Muscle layer of duodenum (tissue), 2 donors: Measurements from ENCODE around the gene TRPV5.
A peak's percentile ranks its signal among the peaks of the same experiment; 100 is the strongest.

Source experiments
- H3K27ac ChIP-seq: one replicate; pipeline ENCODE4 v1.7.0; 2013; ENCODE audit warnings: mild to moderate bottlenecking, low read length
- H3K27me3 ChIP-seq: one replicate; pipeline ENCODE4 v1.7.0; 2013; ENCODE audit warnings: low read depth, mild to moderate bottlenecking, control low read depth, low read length
- H3K36me3 ChIP-seq, 2 donors: one replicate each; pipeline ENCODE4 v1.7.0; 2013; ENCODE audit warnings: low read length in 2 of 2, control low read depth in 1 of 2, mild to moderate bottlenecking in 1 of 2; ENCODE audit not compliant: insufficient read depth in 2 of 2, control insufficient read depth in 1 of 2
- H3K4me1 ChIP-seq, 2 donors: one replicate each; pipeline ENCODE4 v1.7.0; 2013; ENCODE audit warnings: low read length in 2 of 2, mild to moderate bottlenecking in 2 of 2, control low read depth in 1 of 2, moderate library complexity in 1 of 2; ENCODE audit not compliant: insufficient read depth in 2 of 2, control insufficient read depth in 1 of 2
- H3K4me3 ChIP-seq, 2 donors: one replicate each; pipeline ENCODE4 v1.7.0; 2013; ENCODE audit warnings: low read length in 2 of 2, low read depth in 1 of 2, mild to moderate bottlenecking in 1 of 2
- H3K9me3 ChIP-seq, 2 donors: one replicate each; pipeline ENCODE4 v1.7.0; 2013; ENCODE audit warnings: low read length in 2 of 2, control low read depth in 1 of 2, mild to moderate bottlenecking in 1 of 2; ENCODE audit not compliant: control insufficient read depth in 1 of 2
- donor health status: healthy.

Gene TRPV5

DNA sequence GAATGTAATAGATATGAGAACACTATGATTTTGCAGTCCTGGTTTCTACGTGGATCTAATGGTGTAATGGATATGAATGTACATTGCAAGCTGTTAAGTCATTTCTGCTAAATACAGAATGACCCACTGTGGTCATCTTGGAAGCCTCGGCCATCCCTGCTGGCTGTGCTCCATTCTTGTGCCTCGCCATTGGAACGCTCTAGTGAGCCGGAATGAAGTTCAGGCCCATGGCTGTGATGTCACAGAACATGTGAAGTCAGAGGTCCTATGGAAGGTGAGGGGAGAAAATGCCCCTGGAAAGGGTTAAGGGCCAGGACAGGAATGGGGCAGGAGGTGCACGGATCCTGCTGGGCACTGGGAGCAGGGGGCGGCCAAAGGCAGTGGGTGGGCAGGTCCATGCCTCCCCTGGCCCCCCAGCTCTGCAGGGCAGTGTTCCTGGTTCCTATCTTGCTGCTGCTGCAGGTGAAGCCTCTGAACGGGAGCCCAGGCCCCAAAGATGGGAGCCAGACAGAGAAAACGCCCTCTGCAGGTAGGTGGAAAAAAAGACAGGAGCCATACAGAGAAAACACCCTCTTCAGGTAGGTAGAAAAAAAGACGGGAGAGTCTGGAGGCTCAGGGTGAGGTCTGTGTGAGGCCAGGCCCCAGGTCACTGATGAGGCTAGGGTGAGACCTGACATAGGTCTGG lies 5.8 kb upstream of the TRPV5 start, which contains the start of gene LLCFC1:
TSS of gene LLCFC1 (plus strand) at position 259 of the 685 bp plus-strand sequence. CDS start at position 397, 138 bp downstream.
- H3K4me1 ChIP-seq, result no peaks in the 10 kb centered on the region

GRCh38 chr7:142938611-142939010 lies 5.1 kb upstream of the TRPV5 start:
- Histone ChIP-seq H3K9me3 (no peaks in the 10 kb centered on the region), H3K27me3 (no peaks in the 10 kb centered on the region), H3K4me3 (no peak overlapping the region), H3K4me1 (no peaks in the 10 kb centered on the region), H3K27ac (no peak overlapping the region), H3K36me3 (no peaks in the 10 kb centered on the region)

More for the DNA sequence above, 5.8 kb upstream of the TRPV5 start, which contains the start of gene LLCFC1:
- no peak within 1 kb of the TSS for H3K27ac ChIP-seq
- no peak within 1 kb of the TSS for H3K4me3 ChIP-seq
- H3K9me3 ChIP-seq, result no peaks in the 10 kb centered on the region
- H3K36me3 ChIP-seq, result no peaks in the 10 kb centered on the region
- H3K27me3 ChIP-seq, result no peaks in the 10 kb centered on the region

- no peaks in the 10 kb centered on the region for H3K4me1 ChIP-seq
- H3K27me3 ChIP-seq, result no peaks in the 10 kb centered on the region
- no peaks in the 10 kb centered on the region for H3K36me3 ChIP-seq
- no peaks in the 10 kb centered on the region for H3K9me3 ChIP-seq
- H3K4me3 ChIP-seq, result no peak overlapping the region
- H3K27ac ChIP-seq, result no peak overlapping the region
These were observed 2.5 kb upstream of the TRPV5 start for GRCh38 chr7:142935941-142936565.

DNA sequence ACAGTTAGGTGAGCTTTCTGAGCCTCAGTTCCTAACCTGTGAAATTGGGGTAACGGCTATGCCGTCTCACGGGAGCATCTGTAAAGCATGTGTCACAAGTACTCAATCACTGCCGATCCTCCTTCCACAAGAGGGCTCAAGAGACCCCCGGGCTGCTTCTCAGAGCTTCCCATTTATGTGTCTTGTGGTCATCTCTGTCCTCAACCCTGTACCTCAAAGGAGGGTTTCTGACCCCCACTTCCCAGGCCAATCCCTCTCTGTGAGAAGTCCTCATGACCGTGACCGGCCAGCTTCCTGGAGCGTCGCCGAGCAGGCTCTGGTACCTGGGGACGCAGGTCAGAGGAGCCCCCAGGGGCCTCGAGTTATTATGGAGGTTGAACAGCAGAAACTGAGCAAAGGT lies 510 bp upstream of the TRPV5 start:
- no peaks in the 10 kb centered on the region for H3K27me3 ChIP-seq

GRCh38 chr7:142933092-142933475 lies 462 bp downstream of the TRPV5 start:
- no peaks in the 10 kb centered on the region for H3K36me3 ChIP-seq
- no peak overlapping the region for H3K4me3 ChIP-seq
- H3K27ac ChIP-seq, result no peak overlapping the region
- H3K9me3 ChIP-seq, result no peaks in the 10 kb centered on the region
- no peaks in the 10 kb centered on the region for H3K4me1 ChIP-seq
- no peaks in the 10 kb centered on the region for H3K27me3 ChIP-seq

More for the DNA sequence above, 510 bp upstream of the TRPV5 start:
- Histone ChIP-seq H3K27ac (no peak overlapping the region), H3K4me1 (no peaks in the 10 kb centered on the region), H3K9me3 (no peaks in the 10 kb centered on the region), H3K36me3 (no peaks in the 10 kb centered on the region), H3K4me3 (no peak overlapping the region)

GRCh38 chr7:142932386-142933091 lies 1.0 kb downstream of the TRPV5 start:
- H3K9me3 ChIP-seq, result no peaks in the 10 kb centered on the region
- H3K27me3 ChIP-seq, result no peaks in the 10 kb centered on the region
- H3K4me1 ChIP-seq, result no peaks in the 10 kb centered on the region
- no peak overlapping the region for H3K4me3 ChIP-seq
- H3K27ac ChIP-seq, result no peak overlapping the region
- H3K36me3 ChIP-seq, result no peaks in the 10 kb centered on the region

DNA sequence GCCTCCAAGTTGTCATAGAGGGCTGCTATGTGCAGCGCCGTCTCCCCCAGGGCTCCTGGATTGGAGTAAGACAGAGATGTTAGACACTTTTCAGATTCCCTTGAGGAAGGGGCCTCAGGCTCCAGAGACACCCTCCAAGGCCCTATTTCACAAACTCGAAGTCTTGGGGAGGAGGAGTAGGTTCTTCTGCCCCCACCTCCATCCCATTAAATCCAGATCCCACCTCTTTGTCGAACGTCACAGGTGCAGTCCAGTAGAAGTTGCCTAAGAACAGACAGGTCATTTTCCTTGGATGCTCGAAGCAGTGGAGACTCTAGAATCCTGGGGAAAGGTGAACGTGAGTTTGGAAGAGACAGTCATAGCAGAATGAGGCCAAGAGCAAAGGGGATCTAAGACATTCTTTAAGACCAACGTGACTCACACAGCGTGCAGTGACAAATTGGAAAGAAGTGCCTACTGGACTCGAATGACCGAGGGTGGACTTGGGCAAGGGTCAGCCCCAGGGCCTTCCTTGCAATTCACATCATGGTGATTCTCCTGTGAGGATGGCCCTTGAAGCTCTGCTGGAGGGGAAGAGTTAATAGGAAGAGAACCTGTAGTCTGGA lies 3.3 kb downstream of the TRPV5 start:
- H3K9me3 ChIP-seq, result no peaks in the 10 kb centered on the region
- H3K27ac ChIP-seq, result no peak overlapping the region
- H3K4me3 ChIP-seq, result no peak overlapping the region
- H3K36me3 ChIP-seq, result no peaks in the 10 kb centered on the region
- H3K27me3 ChIP-seq, result no peaks in the 10 kb centered on the region
- H3K4me1 ChIP-seq, result no peaks in the 10 kb centered on the region

DNA sequence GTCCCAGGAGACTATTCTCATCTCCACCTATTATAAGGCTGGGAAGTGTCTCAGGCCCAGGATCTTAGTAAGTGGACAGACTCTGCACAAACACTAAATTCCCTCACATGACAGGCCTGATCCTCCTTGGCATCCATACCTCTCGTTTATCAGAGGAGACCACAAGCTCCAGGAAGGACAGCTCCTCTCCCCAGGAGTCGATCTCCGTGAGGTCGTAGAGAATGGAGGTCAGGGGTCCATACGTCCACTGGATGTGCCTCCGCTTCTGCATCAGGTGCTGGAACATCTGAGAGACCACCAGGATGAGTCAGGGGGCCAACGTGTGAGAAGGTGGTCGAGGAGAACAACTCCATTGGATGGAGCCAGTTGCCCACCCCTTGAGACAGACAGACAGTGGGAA lies 5.6 kb downstream of the TRPV5 start:
- no peaks in the 10 kb centered on the region for H3K27me3 ChIP-seq
- H3K4me3 ChIP-seq, result no peak overlapping the region
- H3K9me3 ChIP-seq, result no peaks in the 10 kb centered on the region
- H3K27ac ChIP-seq, result peak overlapping the region; percentile 40
- H3K4me1 ChIP-seq, result peaks cover 0 to 2% of the 10 kb centered on the region in 2 donors
- no peaks in the 10 kb centered on the region for H3K36me3 ChIP-seq

DNA sequence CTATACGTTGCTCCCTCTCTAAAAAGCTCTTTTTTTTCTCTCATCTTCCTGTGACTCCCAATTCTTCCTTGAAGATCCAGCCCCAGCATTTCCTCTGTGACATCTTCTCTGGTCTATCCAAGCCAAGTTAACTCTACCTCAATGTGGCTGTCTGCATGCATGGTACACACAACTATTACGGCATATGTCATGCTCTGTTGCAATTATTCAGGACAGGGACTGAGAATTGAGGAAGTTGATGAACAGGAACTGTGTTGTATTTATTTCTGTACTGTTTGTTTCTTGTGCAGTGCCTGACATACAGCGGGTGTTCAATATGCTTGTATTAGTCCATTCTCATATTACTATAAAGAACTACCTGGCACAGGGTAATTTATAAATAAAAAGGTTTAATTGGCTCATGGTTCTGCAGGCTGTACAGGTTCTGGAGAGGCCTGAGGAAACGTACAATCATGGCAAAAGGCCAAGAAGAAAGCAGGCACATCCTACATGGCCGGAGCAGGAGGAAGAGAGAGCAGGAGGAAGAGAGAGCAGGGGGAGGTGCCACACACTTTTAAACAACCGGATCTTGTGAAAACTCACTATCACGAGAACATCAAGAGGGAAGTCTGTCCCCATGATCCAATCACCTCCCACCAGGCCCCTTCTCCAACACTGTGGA lies 6.3 kb downstream of the TRPV5 start:
- H3K4me1 ChIP-seq, result peaks cover 0 to 2% of the 10 kb centered on the region in 2 donors

DNA sequence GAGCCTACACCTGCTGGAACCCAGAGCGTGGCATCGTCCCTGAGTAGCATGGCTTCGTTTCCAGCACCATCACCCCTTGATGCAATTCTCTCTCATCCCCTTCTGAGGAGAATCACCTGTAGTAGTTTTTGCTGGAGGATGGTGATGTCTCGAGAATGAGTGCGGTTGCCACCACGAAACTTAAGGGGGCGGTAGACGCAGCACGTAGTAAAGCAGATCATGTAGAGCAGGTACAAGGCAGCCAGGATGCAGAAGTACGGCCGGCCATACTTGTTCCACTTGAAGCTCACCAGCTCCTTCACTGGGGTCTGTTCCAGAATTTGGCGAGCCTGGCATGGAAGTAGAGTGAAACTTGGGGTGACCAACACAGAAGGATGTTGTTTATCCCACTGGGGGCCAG lies 8.1 kb downstream of the TRPV5 start:
- H3K27ac ChIP-seq, result no peak overlapping the region
- H3K27me3 ChIP-seq, result no peaks in the 10 kb centered on the region
- H3K9me3 ChIP-seq, result no peaks in the 10 kb centered on the region
- no peaks in the 10 kb centered on the region for H3K36me3 ChIP-seq
- H3K4me3 ChIP-seq, result no peak overlapping the region
- peaks cover 0 to 2% of the 10 kb centered on the region in 2 donors for H3K4me1 ChIP-seq

More for the DNA sequence above, 6.3 kb downstream of the TRPV5 start:
- Histone ChIP-seq H3K36me3 (no peaks in the 10 kb centered on the region), H3K27ac (no peak overlapping the region), H3K4me3 (no peak overlapping the region), H3K27me3 (no peaks in the 10 kb centered on the region), H3K9me3 (no peaks in the 10 kb centered on the region)

- H3K27ac ChIP-seq, result no peak overlapping the region
- no peaks in the 10 kb centered on the region for H3K27me3 ChIP-seq
- peaks cover 0 to 2% of the 10 kb centered on the region in 2 donors for H3K4me1 ChIP-seq
- no peaks in the 10 kb centered on the region for H3K36me3 ChIP-seq
- no peak overlapping the region for H3K4me3 ChIP-seq
- H3K9me3 ChIP-seq, result no peaks in the 10 kb centered on the region
These were observed 10.2 kb downstream of the TRPV5 start for GRCh38 chr7:142923391-142923790.
